Omental fat pad (tissue), 4 donors: ENCODE measurements around the gene BOC. TPM values are rescaled to one million over a fixed set of nuclear protein-coding genes. Genes with fewer than 3 reads are reported as not detected.

Source experiments
- ATAC-seq: fragments of 150-250 bp; one replicate; pipeline ENCODE4 v1.9.1; 2016; ENCODE audit warnings: mild to moderate bottlenecking, moderate library complexity; ENCODE audit not compliant: low FRiP score
- DNase-seq: peaks from one replicate; pipeline ENCODE4 v3.0.0-alpha.2; 2019; ENCODE audit warnings: low spot score
- total RNA-seq, 4 donors: library from RNA; depleted of rRNA; stranded (reverse); fragments of >200 nt; gene quantifications; one replicate each; pipeline ENCODE4 v1.1.0, GENCODE V29; 2016
- TF ChIP-seq, protein P1 (sequence below), 3 donors: fragments of 450-650 bp; IDR thresholded peaks; one replicate each; pipeline ENCODE4 v1.5.1; 2016 to 2017; ENCODE audit warnings: antibody characterized with exemption in 3 of 3, mild to moderate bottlenecking in 3 of 3, moderate library complexity in 2 of 3

BOC gene
- total RNA-seq, 4 donors from 2014 or later = 28.1 to 103 (median 54.0) TPM

DNA sequence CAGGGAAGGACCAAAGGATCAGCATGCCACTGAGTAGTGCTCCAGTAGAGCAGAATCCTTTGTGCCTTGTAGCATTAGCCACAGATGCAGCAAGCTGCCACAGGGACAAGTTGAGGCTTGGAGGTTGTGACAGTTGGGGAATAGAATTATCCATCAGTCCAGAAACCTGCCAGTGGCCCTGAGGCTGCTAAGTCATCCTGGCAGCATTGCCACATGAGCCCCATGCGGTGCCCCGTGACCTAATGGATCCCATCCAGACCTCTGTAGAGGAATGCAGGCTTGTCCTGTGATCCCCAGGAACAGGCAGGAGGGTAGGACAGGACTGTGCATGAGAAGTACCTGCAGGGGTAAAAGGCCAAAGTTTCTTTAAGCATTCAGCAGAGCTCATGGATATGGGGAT lies 51.7 kb downstream of the BOC start:
- ATAC-seq = no peak

GRCh38 chr3:113263778-113264177 lies 52.4 kb downstream of the BOC start:
- TF ChIP-seq, protein P1, sequence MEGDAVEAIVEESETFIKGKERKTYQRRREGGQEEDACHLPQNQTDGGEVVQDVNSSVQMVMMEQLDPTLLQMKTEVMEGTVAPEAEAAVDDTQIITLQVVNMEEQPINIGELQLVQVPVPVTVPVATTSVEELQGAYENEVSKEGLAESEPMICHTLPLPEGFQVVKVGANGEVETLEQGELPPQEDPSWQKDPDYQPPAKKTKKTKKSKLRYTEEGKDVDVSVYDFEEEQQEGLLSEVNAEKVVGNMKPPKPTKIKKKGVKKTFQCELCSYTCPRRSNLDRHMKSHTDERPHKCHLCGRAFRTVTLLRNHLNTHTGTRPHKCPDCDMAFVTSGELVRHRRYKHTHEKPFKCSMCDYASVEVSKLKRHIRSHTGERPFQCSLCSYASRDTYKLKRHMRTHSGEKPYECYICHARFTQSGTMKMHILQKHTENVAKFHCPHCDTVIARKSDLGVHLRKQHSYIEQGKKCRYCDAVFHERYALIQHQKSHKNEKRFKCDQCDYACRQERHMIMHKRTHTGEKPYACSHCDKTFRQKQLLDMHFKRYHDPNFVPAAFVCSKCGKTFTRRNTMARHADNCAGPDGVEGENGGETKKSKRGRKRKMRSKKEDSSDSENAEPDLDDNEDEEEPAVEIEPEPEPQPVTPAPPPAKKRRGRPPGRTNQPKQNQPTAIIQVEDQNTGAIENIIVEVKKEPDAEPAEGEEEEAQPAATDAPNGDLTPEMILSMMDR (IDR thresholded peaks at IDR 0.05) = no peak
- ATAC-seq = no peak
- no peak for DNase-seq

More for the DNA sequence above, 51.7 kb downstream of the BOC start:
- TF ChIP-seq, protein P1 (IDR thresholded peaks at IDR 0.05) = no peak
- DNase-seq = no peak

GRCh38 chr3:113264283-113265131 lies 53.1 kb downstream of the BOC start:
- TF ChIP-seq, protein P1 (IDR thresholded peaks at IDR 0.05) = no peak
- no peak for ATAC-seq
- no peak for DNase-seq

DNA sequence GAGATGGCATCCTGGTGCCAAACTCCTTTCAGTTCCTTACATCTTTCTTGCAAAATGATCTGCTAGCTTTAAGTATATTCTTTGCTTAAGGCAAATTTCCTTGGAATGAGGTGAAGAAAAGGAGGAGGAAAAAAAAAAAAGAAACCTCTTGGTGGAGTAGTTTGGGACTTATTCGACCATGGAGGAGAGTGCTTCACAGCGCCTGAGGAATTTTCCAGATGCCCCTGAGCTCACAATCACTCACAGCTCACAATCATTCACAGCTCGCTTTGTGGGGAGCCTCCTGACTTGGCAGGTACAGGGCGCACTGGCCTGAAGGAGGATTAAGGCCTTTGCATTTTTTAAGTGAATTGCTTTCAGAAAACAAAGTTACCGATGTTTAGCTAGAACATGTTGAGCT lies 53.9 kb downstream of the BOC start:
- no peak for DNase-seq
- TF ChIP-seq, protein P1 (IDR thresholded peaks at IDR 0.05) = no peak
- ATAC-seq = no peak

GRCh38 chr3:113266738-113267137 lies 55.4 kb downstream of the BOC start:
- ATAC-seq = no peak
- DNase-seq = no peak
- TF ChIP-seq, protein P1 (IDR thresholded peaks at IDR 0.05) = no peak

DNA sequence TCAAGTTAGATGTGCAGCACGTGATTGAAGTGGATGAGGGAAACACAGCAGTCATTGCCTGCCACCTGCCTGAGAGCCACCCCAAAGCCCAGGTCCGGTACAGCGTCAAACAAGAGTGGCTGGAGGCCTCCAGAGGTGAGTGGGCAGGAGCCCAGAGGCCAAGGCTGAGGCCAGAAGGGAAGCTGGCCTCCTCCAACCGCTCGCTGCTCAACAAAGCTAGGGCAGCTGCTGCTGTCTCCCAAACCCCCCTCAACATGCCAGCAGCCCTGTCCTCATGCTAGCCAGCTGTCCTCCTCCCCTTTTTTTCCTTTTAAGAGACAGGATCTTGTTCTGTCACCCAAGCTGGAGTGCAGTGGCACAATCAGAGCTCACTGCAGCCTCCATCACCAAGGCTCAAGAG lies 57.0 kb downstream of the BOC start:
- DNase-seq (no peak), ATAC-seq (no peak)
- TF ChIP-seq, protein P1 (IDR thresholded peaks at IDR 0.05) = no peak

GRCh38 chr3:113268942-113269341 lies 57.6 kb downstream of the BOC start:
- no peak for DNase-seq
- TF ChIP-seq, protein P1 (IDR thresholded peaks at IDR 0.05) = no peak
- ATAC-seq = no peak
